ENCODE measurements around the gene UAP1L1.
A peak's percentile ranks its signal among the peaks of the same experiment; 100 is the strongest.
"Not testable (repeated sequence)": the region's sequence is repeated elsewhere in the genome, so short reads cannot be mapped to it uniquely, and the experiment has no call there.

Gene UAP1L1

GRCh38 chr9:137077010-137077747 lies at the start of gene UAP1L1:
TSS of gene UAP1L1 (plus strand) at chr9:137077517. CDS start at chr9:137077533, 16 bp downstream.
- DNase-seq, result peak; percentile 68

GRCh38 chr9:137028263-137029057 lies 48.9 kb upstream of the UAP1L1 start:
- peak; percentile 81 for DNase-seq

- DNase-seq, result peak; percentile 71
Observed at GRCh38 chr9:137029058-137029936, 48.0 kb upstream of the UAP1L1 start.

GRCh38 chr9:137030006-137030405 lies 47.3 kb upstream of the UAP1L1 start:
- DNase-seq, result no peak

GRCh38 chr9:137030538-137031527 lies 46.5 kb upstream of the UAP1L1 start:
- DNase-seq, result peak; percentile 52

- DNase-seq, result peak; percentile 49
Observed at GRCh38 chr9:137031904-137032640, 45.2 kb upstream of the UAP1L1 start, which contains the start of gene FUT7. TSS of gene FUT7 (minus strand) at chr9:137032088. CDS start at chr9:137031991, 97 bp downstream.

- DNase-seq, result peak; percentile 35
Observed at GRCh38 chr9:137032858-137033257, 44.5 kb upstream of the UAP1L1 start.

GRCh38 chr9:137033481-137033880 lies 43.8 kb upstream of the UAP1L1 start:
- not testable (repeated sequence) for DNase-seq

GRCh38 chr9:137034039-137034708 lies 43.1 kb upstream of the UAP1L1 start:
- DNase-seq, result no peak

- DNase-seq, result peak; percentile 89
Observed at GRCh38 chr9:137034709-137035506, 42.4 kb upstream of the UAP1L1 start.

GRCh38 chr9:137035507-137035834 lies 41.8 kb upstream of the UAP1L1 start:
- DNase-seq, result no peak

GRCh38 chr9:137035937-137036336 lies 41.4 kb upstream of the UAP1L1 start:
- no peak for DNase-seq

GRCh38 chr9:137037035-137037434 lies 40.3 kb upstream of the UAP1L1 start:
- DNase-seq, result no peak

GRCh38 chr9:137037483-137037882 lies 39.8 kb upstream of the UAP1L1 start:
- no peak for DNase-seq

- no peak for DNase-seq
Observed at GRCh38 chr9:137038916-137039315, 38.4 kb upstream of the UAP1L1 start.

- DNase-seq, result no peak
Observed at GRCh38 chr9:137039611-137040366, 37.5 kb upstream of the UAP1L1 start.

GRCh38 chr9:137040568-137040967 lies 36.7 kb upstream of the UAP1L1 start:
- DNase-seq, result no peak

- DNase-seq, result no peak
Observed at GRCh38 chr9:137041124-137041523, 36.2 kb upstream of the UAP1L1 start.

Measured in CD4-positive, alpha-beta T cell treated with Interleukin-12 subunit alpha and Interleukin-12 subunit beta, for 1 hour (primary cell).